Esophagus (tissue), 2 donors: ENCODE measurements around the gene LRRC9. TPM values are rescaled to one million over a fixed set of nuclear protein-coding genes. Genes with fewer than 3 reads are reported as not detected.
"Not testable (repeated sequence)": the region's sequence is repeated elsewhere in the genome, so short reads cannot be mapped to it uniquely, and the experiment has no call there.

ENCODE experiments used
- H3K27ac ChIP-seq, 2 donors: one replicate each; pipeline ENCODE4 v1.5.1; 2013; ENCODE audit warnings: low read depth in 2 of 2, mild to moderate bottlenecking in 2 of 2, inconsistent platforms in 1 of 2, low read length in 1 of 2, moderate library complexity in 1 of 2
- H3K27me3 ChIP-seq, 2 donors: one replicate each; pipeline ENCODE4 v1.6.1; 2013; ENCODE audit warnings: low read length in 2 of 2, control low read depth in 1 of 2, mild to moderate bottlenecking in 1 of 2; ENCODE audit not compliant: insufficient read depth in 2 of 2, control insufficient read depth in 1 of 2
- H3K36me3 ChIP-seq, 2 donors: one replicate each; pipeline ENCODE4 v1.6.1; 2013; ENCODE audit warnings: low read length in 1 of 2; ENCODE audit not compliant: control insufficient read depth in 2 of 2, insufficient read depth in 2 of 2
- H3K4me1 ChIP-seq, 2 donors: one replicate each; pipeline ENCODE4 v1.6.1; 2013; ENCODE audit warnings: low read length in 1 of 2; ENCODE audit not compliant: control insufficient read depth in 2 of 2, insufficient read depth in 2 of 2
- H3K4me3 ChIP-seq, 2 donors: one replicate each; pipeline ENCODE4 v1.5.1; 2013; ENCODE audit warnings: low read length in 2 of 2, mild to moderate bottlenecking in 2 of 2, low read depth in 1 of 2, moderate library complexity in 1 of 2
- H3K9me3 ChIP-seq, 2 donors: one replicate each; pipeline ENCODE4 v1.6.1; 2013; ENCODE audit warnings: mild to moderate bottlenecking in 2 of 2, low read depth in 1 of 2, low read length in 1 of 2, moderate library complexity in 1 of 2; ENCODE audit not compliant: control insufficient read depth in 2 of 2, insufficient read depth in 1 of 2
- WGBS, 2 donors: extraction: QIAGEN DNeasy Blood & Tissue Kit; methylation state at CpG; one replicate each; pipeline ENCODE4 v1.1.7; 2013; 5-methylcytosine and 5-hydroxymethylcytosine counted together
- polyA plus RNA-seq, 2 donors: library from polyadenylated mRNA; stranded (reverse); fragments of 200-250 nt; gene quantifications; one replicate each; pipeline ENCODE4 v1.2.3, GENCODE V29; 2013
- donor health status: healthy with polysubstance abuse.
- donor health status: Bipolar disorder and iron deficiency.

Gene LRRC9
- polyA plus RNA-seq, 2 donors = under 0.01 TPM; not detected in 1

GRCh38 chr14:59986556-59987059 is 66.7 kb downstream of the LRRC9 start:
- H3K4me1 ChIP-seq = no peaks in the 10 kb centered on the region
- no peak overlapping the region for H3K4me3 ChIP-seq
- H3K9me3 ChIP-seq = peaks cover 0 to 2% of the 10 kb centered on the region in 2 donors
- no peaks in the 10 kb centered on the region for H3K27me3 ChIP-seq
- H3K36me3 ChIP-seq = no peaks in the 10 kb centered on the region
- WGBS, 2 donors = 76 to 86% methylated on average over 1 of the region's 1 CpG
- no peak overlapping the region for H3K27ac ChIP-seq

- H3K4me1 ChIP-seq = no peaks in the 10 kb centered on the region
- no peaks in the 10 kb centered on the region for H3K27me3 ChIP-seq
- no peaks in the 10 kb centered on the region for H3K36me3 ChIP-seq
- no peak overlapping the region for H3K27ac ChIP-seq
- H3K4me3 ChIP-seq = no peak overlapping the region
- H3K9me3 ChIP-seq = no peaks in the 10 kb centered on the region
Measured at GRCh38 chr14:59997449-59997848, 77.5 kb downstream of the LRRC9 start.

- Histone ChIP-seq H3K27ac (no peak overlapping the region), H3K4me1 (no peaks in the 10 kb centered on the region), H3K27me3 (no peaks in the 10 kb centered on the region), H3K4me3 (no peak overlapping the region), H3K9me3 (no peaks in the 10 kb centered on the region), H3K36me3 (no peaks in the 10 kb centered on the region)
Measured at GRCh38 chr14:59997966-59998365, 78.0 kb downstream of the LRRC9 start.

GRCh38 chr14:59998564-59998963 is 78.6 kb downstream of the LRRC9 start:
- no peaks in the 10 kb centered on the region for H3K9me3 ChIP-seq
- H3K27me3 ChIP-seq = no peaks in the 10 kb centered on the region
- WGBS, 2 donors = 86 to 91% methylated on average over 1 of the region's 1 CpG

GRCh38 chr14:60002819-60003492 is 83.0 kb downstream of the LRRC9 start:
- Histone ChIP-seq H3K27ac (no peak overlapping the region), H3K4me1 (no peaks in the 10 kb centered on the region), H3K4me3 (no peak overlapping the region), H3K27me3 (no peaks in the 10 kb centered on the region), H3K9me3 (no peaks in the 10 kb centered on the region), H3K36me3 (no peaks in the 10 kb centered on the region)
- WGBS, 2 donors = 37 to 54% methylated on average over 2 of the region's 2 CpGs

More at GRCh38 chr14:59998564-59998963, 78.6 kb downstream of the LRRC9 start:
- Histone ChIP-seq H3K4me3 (no peak overlapping the region), H3K4me1 (no peaks in the 10 kb centered on the region), H3K27ac (no peak overlapping the region), H3K36me3 (no peaks in the 10 kb centered on the region)

GRCh38 chr14:60003991-60004390 is 84.0 kb downstream of the LRRC9 start:
- WGBS, 2 donors = 36% methylated on average over 3 of the region's 3 CpGs
- no peaks in the 10 kb centered on the region for H3K4me1 ChIP-seq
- no peaks in the 10 kb centered on the region for H3K36me3 ChIP-seq
- H3K9me3 ChIP-seq = no peaks in the 10 kb centered on the region
- H3K27me3 ChIP-seq = no peaks in the 10 kb centered on the region
- no peak overlapping the region for H3K27ac ChIP-seq
- H3K4me3 ChIP-seq = no peak overlapping the region

GRCh38 chr14:60008042-60008441 is 88.1 kb downstream of the LRRC9 start:
- no peaks in the 10 kb centered on the region for H3K36me3 ChIP-seq
- WGBS, 2 donors = 65 to 84% methylated on average over 1 of the region's 1 CpG

GRCh38 chr14:60010263-60010662 is 90.3 kb downstream of the LRRC9 start:
- not testable (repeated sequence) for H3K4me3 ChIP-seq, H3K36me3 ChIP-seq, H3K4me1 ChIP-seq, H3K9me3 ChIP-seq, H3K27me3 ChIP-seq, H3K27ac ChIP-seq
- WGBS, 2 donors = 32 to 54% methylated on average over 4 of the region's 4 CpGs

More at GRCh38 chr14:60008042-60008441, 88.1 kb downstream of the LRRC9 start:
- Histone ChIP-seq H3K27ac (no peak overlapping the region), H3K4me1 (no peaks in the 10 kb centered on the region), H3K27me3 (no peaks in the 10 kb centered on the region), H3K9me3 (no peaks in the 10 kb centered on the region), H3K4me3 (no peak overlapping the region)

GRCh38 chr14:60014402-60014801 is 94.5 kb downstream of the LRRC9 start:
- Histone ChIP-seq H3K9me3 (no peaks in the 10 kb centered on the region), H3K36me3 (no peaks in the 10 kb centered on the region), H3K27me3 (no peaks in the 10 kb centered on the region), H3K4me3 (no peak overlapping the region), H3K27ac (no peak overlapping the region), H3K4me1 (no peaks in the 10 kb centered on the region)
- WGBS, 2 donors = 56 to 59% methylated on average over 1 of the region's 1 CpG

GRCh38 chr14:60021619-60022018 is 101.7 kb downstream of the LRRC9 start:
- 69 to 74% methylated on average over 2 of the region's 2 CpGs for WGBS, 2 donors
- H3K27ac ChIP-seq = no peak overlapping the region
- no peaks in the 10 kb centered on the region for H3K4me1 ChIP-seq
- no peaks in the 10 kb centered on the region for H3K36me3 ChIP-seq
- no peak overlapping the region for H3K4me3 ChIP-seq
- no peaks in the 10 kb centered on the region for H3K9me3 ChIP-seq
- no peaks in the 10 kb centered on the region for H3K27me3 ChIP-seq
